SK-N-SH treated with all-trans-retinoic acid at 6 μM for 48 hours (cell line): ENCODE data around the gene CCDC85C.

Source experiments
- BACH2 ChIP-seq: fragments of 250-450 bp; sonication (Bioruptor Pico); IDR thresholded peaks from 2 replicates; pipeline ENCODE4 v1.9.0; 2021; ENCODE audit warnings: mild to moderate bottlenecking, borderline replicate concordance
- CREB5 ChIP-seq: fragments of 250-450 bp; sonication (Bioruptor Pico); IDR thresholded peaks from 2 replicates; pipeline ENCODE4 v1.5.1; 2020; ENCODE audit warnings: low read depth, mild to moderate bottlenecking, moderate library complexity
- ESRRG ChIP-seq: fragments of 250-450 bp; sonication (Bioruptor Pico); IDR thresholded peaks from 2 replicates; pipeline ENCODE4 v1.6.1; 2021; ENCODE audit warnings: mild to moderate bottlenecking
- OSR1 ChIP-seq: fragments of 250-450 bp; sonication (Bioruptor Pico); IDR thresholded peaks from 2 replicates; pipeline ENCODE4 v1.8.0; 2022; ENCODE audit warnings: moderate library complexity, mild to moderate bottlenecking, inconsistent platforms
- PATZ1 ChIP-seq: fragments of 250-450 bp; sonication (Bioruptor Pico); IDR thresholded peaks from 2 replicates; pipeline ENCODE4 v1.8.0; 2020; ENCODE audit warnings: mild to moderate bottlenecking, moderate library complexity, borderline replicate concordance
- TOX ChIP-seq: fragments of 250-450 bp; sonication (Bioruptor Pico); IDR thresholded peaks from 2 replicates; pipeline ENCODE4 v1.8.0; 2021; ENCODE audit warnings: mild to moderate bottlenecking, moderate library complexity, borderline replicate concordance

- TF ChIP-seq PATZ1 (CRISPR knock-in tag) (no peak), OSR1 (CRISPR knock-in tag) (no peak), ESRRG (CRISPR knock-in tag) (no peak), BACH2 (CRISPR knock-in tag) (no peak), TOX (CRISPR knock-in tag) (no peak), CREB5 (CRISPR knock-in tag) (no peak)
Observed at GRCh38 chr14:99472937-99473336, 131.1 kb downstream of the CCDC85C start.
